ENCODE results near the gene CITED4. TPM values are rescaled to one million over a fixed set of nuclear protein-coding genes. Genes with fewer than 3 reads are reported as not detected.

Gene CITED4
- total RNA-seq, 2 donors from 2014 or later = 53.5 to 55.9 TPM

DNA sequence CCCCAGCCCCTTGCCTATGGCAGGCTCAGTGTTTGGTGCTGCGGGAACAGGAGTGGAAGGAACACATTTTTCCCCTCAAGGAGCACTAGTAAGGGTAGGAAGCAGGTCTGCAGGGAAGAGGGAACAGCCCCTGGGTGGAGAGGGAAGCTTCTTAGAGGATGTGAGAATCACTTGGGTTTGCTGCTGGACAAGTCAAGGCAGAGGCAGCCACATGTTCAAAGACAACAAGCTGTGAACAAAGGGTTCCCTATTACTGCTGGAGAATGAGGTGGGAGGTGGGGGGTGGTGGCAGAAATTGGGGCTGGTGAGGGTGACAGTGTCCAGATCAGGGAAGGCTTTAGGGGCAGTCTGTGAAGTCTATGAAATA lies 24.8 kb upstream of the CITED4 start:
- TF ChIP-seq, protein P1, sequence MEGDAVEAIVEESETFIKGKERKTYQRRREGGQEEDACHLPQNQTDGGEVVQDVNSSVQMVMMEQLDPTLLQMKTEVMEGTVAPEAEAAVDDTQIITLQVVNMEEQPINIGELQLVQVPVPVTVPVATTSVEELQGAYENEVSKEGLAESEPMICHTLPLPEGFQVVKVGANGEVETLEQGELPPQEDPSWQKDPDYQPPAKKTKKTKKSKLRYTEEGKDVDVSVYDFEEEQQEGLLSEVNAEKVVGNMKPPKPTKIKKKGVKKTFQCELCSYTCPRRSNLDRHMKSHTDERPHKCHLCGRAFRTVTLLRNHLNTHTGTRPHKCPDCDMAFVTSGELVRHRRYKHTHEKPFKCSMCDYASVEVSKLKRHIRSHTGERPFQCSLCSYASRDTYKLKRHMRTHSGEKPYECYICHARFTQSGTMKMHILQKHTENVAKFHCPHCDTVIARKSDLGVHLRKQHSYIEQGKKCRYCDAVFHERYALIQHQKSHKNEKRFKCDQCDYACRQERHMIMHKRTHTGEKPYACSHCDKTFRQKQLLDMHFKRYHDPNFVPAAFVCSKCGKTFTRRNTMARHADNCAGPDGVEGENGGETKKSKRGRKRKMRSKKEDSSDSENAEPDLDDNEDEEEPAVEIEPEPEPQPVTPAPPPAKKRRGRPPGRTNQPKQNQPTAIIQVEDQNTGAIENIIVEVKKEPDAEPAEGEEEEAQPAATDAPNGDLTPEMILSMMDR (IDR thresholded peaks at IDR 0.05) = no peak
- ATAC-seq (ENCODE audit: insufficient number of reproducible peaks, low FRiP score, low read depth) = no peak
- no peaks in the 10 kb centered on the region for H3K9me3 ChIP-seq
- no peak overlapping the region for H3K27ac ChIP-seq
- no peaks in the 10 kb centered on the region for H3K36me3 ChIP-seq
- H3K4me3 ChIP-seq = no peak overlapping the region
- no peaks in the 10 kb centered on the region for H3K27me3 ChIP-seq (replicated peaks; ENCODE audit: insufficient read depth)
- DNase-seq (ENCODE audit: low spot score) = no peak
- peaks cover 0 to 13% of the 10 kb centered on the region in 2 donors for H3K4me1 ChIP-seq (ENCODE audit: control insufficient read depth in 1 of 2, low read depth in 2 of 2)

DNA sequence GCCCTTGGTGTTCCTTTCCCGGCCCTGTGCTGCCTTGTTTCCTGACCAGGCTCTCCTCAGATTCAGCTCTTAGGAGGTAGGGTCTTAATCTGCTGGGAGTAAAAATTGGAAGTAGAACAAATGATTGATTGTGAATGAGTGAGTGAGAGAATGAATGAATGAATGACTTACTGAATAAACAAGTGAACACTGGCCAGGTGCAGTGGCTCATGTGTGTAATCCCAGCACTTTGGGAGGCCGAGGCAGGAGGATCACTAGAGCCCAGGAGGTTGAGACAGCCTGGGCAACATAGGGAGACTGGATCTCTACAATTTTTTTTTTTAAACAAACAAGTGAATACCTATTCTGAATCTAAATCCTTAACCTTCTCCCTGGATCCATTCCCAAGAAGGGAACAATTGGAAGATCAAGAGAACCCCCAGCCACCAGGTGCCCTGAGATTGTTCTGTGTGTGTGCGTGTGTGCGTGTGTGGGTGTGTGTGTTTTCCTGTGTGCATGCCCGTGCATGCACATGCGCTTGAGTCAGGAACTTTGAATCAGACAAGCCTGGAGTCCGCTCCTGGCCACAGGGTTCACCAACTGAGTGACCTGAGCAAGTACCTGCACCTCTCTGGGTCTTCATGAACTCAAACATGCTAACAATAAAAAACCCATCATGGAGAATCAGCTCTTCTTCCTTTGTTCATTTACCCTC lies 24.3 kb upstream of the CITED4 start:
- no peak for DNase-seq (ENCODE audit: low spot score)
- H3K4me1 ChIP-seq (ENCODE audit: control insufficient read depth in 1 of 2, low read depth in 2 of 2) = peaks cover 3 to 18% of the 10 kb centered on the region in 2 donors
- TF ChIP-seq, protein P1 (IDR thresholded peaks at IDR 0.05) = no peak
- no peaks in the 10 kb centered on the region for H3K9me3 ChIP-seq
- no peak overlapping the region for H3K4me3 ChIP-seq
- no peaks in the 10 kb centered on the region for H3K36me3 ChIP-seq
- no peak for ATAC-seq (ENCODE audit: insufficient number of reproducible peaks, low FRiP score, low read depth)
- no peak overlapping the region for H3K27ac ChIP-seq
- H3K27me3 ChIP-seq (replicated peaks; ENCODE audit: insufficient read depth) = no peaks in the 10 kb centered on the region

DNA sequence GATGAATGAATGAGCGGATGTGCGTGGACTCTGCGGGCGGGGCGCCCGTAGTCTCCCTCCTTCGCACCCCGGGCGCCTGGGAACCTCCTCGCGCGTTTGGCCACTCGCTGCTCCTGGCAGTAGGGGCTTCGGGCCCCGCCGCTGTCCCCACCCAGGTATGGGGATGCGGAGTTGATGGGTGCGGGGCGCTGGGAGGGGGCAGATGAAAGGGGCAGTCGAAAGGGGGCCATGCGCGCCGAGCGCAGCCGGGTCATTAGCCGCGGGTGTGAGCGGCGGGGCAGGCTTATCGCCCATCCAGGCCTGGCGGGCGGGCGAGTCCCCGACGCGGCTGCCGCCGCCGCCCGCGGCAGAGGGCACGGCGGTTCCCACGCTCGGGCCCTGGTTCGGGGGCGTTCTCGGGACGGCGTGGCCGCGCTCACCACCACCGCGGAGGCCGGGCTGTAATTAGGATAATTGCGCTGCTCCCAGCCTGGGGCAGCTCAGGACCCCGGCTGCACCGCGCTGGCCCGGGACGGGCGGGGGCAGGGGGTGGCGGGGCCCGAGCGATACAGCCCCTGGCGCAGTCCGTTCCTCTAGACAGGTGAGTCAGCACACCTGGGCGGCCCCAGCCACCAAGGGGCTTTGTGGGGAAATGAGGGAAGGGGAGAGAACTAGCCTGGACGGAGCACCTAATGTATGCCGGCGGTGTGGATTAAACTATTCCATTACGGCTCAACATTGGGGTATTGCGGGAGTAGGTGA lies 22.1 kb upstream of the CITED4 start:
- no peaks in the 10 kb centered on the region for H3K36me3 ChIP-seq
- no peak for ATAC-seq (ENCODE audit: insufficient number of reproducible peaks, low FRiP score, low read depth)
- peaks cover 4 to 38% of the 10 kb centered on the region in 2 donors for H3K4me1 ChIP-seq (ENCODE audit: control insufficient read depth in 1 of 2, low read depth in 2 of 2)
- no peak for DNase-seq (ENCODE audit: low spot score)
- H3K27ac ChIP-seq = no peak overlapping the region
- TF ChIP-seq, protein P1 (IDR thresholded peaks at IDR 0.05) = no peak
- no peaks in the 10 kb centered on the region for H3K27me3 ChIP-seq (replicated peaks; ENCODE audit: insufficient read depth)
- H3K4me3 ChIP-seq = peak overlapping the region; percentile 64
- H3K9me3 ChIP-seq = no peaks in the 10 kb centered on the region

DNA sequence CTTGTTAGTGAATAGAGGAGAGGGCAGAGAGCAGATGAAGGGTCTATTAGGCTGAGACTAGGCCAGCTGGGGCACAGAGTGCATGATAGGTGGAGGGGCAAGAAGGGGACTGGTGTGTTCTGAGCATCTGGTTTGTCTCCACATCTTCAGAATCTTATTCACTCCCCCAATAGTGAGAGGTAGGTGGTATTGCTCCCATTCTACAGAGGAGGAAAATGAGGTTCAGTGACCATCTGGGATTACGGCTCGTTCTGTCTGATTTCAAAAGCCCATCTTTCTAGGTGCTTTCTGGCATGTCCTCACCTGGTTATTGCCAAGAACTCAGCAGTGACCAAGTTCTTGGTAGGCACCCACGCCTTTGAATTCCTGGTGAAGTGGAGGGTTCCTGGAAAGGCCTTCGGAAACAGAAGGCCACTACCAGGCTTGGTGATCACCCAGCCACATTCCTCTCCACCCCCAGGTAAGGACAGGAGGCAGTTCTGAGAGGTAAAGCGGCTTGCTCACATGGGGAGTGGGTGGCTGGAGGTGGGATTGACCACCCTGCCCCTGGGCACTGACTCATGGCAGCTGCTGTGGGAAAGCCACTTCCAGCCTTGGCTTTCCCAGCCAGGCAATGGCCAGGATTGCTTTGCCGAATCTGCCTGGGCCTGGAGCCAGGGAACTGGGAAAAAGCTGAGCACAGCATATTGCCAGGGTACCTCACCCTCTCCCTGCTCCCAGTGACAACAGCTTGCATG lies 18.8 kb upstream of the CITED4 start:
- no peak overlapping the region for H3K4me3 ChIP-seq
- no peaks in the 10 kb centered on the region for H3K36me3 ChIP-seq
- DNase-seq (ENCODE audit: low spot score) (no peak), ATAC-seq (ENCODE audit: insufficient number of reproducible peaks, low FRiP score, low read depth) (no peak)
- H3K4me1 ChIP-seq (ENCODE audit: control insufficient read depth in 1 of 2, low read depth in 2 of 2) = peaks cover 16 to 61% of the 10 kb centered on the region in 2 donors
- no peaks in the 10 kb centered on the region for H3K27me3 ChIP-seq (replicated peaks; ENCODE audit: insufficient read depth)
- no peak overlapping the region for H3K27ac ChIP-seq
- peaks cover 5% of the 10 kb centered on the region for H3K9me3 ChIP-seq
- TF ChIP-seq, protein P1 (IDR thresholded peaks at IDR 0.05) = no peak

Measured in thoracic aorta (tissue), 2 donors.